PFSK-1 (cell line): ENCODE data around the gene CACNA1D.

Experiments used
- FOXP2 ChIP-seq: optimal IDR thresholded peaks from 2 replicates; pipeline ENCODE3; 2011; ENCODE audit warnings: borderline replicate concordance, control low read depth, inconsistent platforms; ENCODE audit not compliant: insufficient read depth; ENCODE audit errors: extremely low read length, extremely low read depth
- POLR2AphosphoS5 ChIP-seq: IDR thresholded peaks from 2 replicates; pipeline ENCODE4 v1.6.1; 2012; ENCODE audit warnings: low read depth, mild to moderate bottlenecking, control low read depth, low read length, moderate library complexity
- SIN3A ChIP-seq: IDR thresholded peaks from 2 replicates; pipeline ENCODE4 v1.6.1; 2012; ENCODE audit warnings: mild to moderate bottlenecking, low read length, moderate library complexity, borderline replicate concordance; ENCODE audit not compliant: insufficient read depth
- TAF1 ChIP-seq: IDR thresholded peaks from 2 replicates; pipeline ENCODE4 v1.6.1; 2012; ENCODE audit warnings: low read length, control low read depth, borderline replicate concordance; ENCODE audit not compliant: insufficient read depth
- TF ChIP-seq, protein P1 (sequence below), 2 experiments: IDR thresholded peaks; 2 replicates each; pipeline versions ENCODE4 v1.6.1 to v1.8.0; 2011 to 2012; ENCODE audit warnings: low read depth in 2 of 2, low read length in 2 of 2, control low read depth in 1 of 2, inconsistent platforms in 1 of 2, mild to moderate bottlenecking in 1 of 2, moderate library complexity in 1 of 2; ENCODE audit not compliant: insufficient read depth in 1 of 2

Gene CACNA1D

DNA sequence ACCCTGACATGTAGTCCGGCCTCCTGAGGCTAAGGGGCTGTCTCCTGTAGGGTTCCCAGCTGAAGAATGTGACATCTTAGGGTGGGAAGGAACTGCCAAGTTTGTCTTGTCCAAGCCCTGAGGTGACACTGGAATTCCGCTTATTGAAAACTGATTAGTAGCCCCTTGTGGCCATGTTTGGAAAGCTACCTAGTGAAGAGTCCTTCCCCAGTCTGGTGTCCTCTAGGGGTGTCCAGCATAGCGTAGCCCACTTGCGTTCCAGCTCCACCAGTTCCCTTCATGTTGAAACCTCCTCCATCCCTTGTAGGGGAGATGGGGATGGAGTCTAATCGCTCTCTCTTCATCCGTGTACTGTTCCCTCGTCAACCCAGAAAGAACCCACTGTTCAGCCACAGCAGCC lies 272.3 kb downstream of the CACNA1D start:
- TF ChIP-seq TAF1: no peak
- TF ChIP-seq SIN3A: no peak
- TF ChIP-seq FOXP2: no peak
- TF ChIP-seq, protein P1, sequence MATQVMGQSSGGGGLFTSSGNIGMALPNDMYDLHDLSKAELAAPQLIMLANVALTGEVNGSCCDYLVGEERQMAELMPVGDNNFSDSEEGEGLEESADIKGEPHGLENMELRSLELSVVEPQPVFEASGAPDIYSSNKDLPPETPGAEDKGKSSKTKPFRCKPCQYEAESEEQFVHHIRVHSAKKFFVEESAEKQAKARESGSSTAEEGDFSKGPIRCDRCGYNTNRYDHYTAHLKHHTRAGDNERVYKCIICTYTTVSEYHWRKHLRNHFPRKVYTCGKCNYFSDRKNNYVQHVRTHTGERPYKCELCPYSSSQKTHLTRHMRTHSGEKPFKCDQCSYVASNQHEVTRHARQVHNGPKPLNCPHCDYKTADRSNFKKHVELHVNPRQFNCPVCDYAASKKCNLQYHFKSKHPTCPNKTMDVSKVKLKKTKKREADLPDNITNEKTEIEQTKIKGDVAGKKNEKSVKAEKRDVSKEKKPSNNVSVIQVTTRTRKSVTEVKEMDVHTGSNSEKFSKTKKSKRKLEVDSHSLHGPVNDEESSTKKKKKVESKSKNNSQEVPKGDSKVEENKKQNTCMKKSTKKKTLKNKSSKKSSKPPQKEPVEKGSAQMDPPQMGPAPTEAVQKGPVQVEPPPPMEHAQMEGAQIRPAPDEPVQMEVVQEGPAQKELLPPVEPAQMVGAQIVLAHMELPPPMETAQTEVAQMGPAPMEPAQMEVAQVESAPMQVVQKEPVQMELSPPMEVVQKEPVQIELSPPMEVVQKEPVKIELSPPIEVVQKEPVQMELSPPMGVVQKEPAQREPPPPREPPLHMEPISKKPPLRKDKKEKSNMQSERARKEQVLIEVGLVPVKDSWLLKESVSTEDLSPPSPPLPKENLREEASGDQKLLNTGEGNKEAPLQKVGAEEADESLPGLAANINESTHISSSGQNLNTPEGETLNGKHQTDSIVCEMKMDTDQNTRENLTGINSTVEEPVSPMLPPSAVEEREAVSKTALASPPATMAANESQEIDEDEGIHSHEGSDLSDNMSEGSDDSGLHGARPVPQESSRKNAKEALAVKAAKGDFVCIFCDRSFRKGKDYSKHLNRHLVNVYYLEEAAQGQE (IDR thresholded peaks at IDR 0.05; ENCODE audit: insufficient read depth in 1 of 2, low read depth in 2 of 2, low read length in 2 of 2): no peak
- no peak for TF ChIP-seq POLR2AphosphoS5

- TF ChIP-seq FOXP2 (no peak), POLR2AphosphoS5 (no peak), TAF1 (no peak), SIN3A (no peak)
- TF ChIP-seq, protein P1 (IDR thresholded peaks at IDR 0.05; ENCODE audit: insufficient read depth in 1 of 2, low read depth in 2 of 2, low read length in 2 of 2): no peak
These were observed 274.4 kb downstream of the CACNA1D start for GRCh38 chr3:53768478-53769459.

DNA sequence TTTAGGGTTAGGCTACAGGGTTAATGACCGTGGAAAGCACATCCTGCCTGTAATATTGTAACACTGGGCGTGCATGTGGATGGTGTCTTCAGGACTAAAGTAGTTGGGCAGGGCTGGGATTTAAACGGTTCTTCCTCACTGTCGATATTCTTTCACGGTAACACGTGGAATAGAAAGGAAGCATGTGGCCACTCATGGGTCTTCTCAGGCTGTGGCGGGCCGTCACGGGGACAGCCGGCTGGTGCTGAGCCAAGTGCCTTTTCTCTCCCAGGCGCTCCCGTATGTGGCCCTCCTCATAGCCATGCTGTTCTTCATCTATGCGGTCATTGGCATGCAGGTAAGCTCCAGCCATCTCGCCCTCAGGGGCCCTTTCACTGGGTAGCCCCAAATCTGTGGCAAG lies 278.2 kb downstream of the CACNA1D start:
- TF ChIP-seq POLR2AphosphoS5: no peak
- TF ChIP-seq TAF1: no peak
- TF ChIP-seq, protein P1 (IDR thresholded peaks at IDR 0.05; ENCODE audit: insufficient read depth in 1 of 2, low read depth in 2 of 2, low read length in 2 of 2): no peak
- no peak for TF ChIP-seq SIN3A
- TF ChIP-seq FOXP2: no peak

DNA sequence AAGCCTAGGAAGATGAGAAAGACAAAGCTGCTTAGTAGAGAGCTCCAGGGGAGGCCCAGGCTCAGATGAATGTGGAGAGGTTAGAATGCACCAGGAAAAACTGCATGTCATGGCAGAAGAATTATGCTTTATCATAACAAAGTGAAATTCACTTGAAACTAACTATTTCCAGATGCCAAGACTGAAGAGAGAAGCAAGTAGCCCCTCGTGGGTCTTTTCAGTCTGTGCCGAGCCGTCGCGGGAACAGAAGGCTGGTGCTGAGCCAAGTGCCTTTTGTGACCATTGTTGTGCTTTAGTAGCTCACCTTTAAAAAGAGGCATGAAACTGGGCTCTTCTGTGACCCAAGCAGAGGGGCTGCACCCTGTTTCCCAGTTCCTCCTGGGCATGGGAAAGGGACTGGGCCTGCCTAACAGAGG lies 278.6 kb downstream of the CACNA1D start:
- no peak for TF ChIP-seq FOXP2
- TF ChIP-seq TAF1: no peak
- no peak for TF ChIP-seq SIN3A
- TF ChIP-seq POLR2AphosphoS5: no peak
- TF ChIP-seq, protein P1 (IDR thresholded peaks at IDR 0.05; ENCODE audit: insufficient read depth in 1 of 2, low read depth in 2 of 2, low read length in 2 of 2): no peak
